Thoracic aorta (tissue), 2 donors: ENCODE results near the gene TRIM62. TPM values are rescaled to one million over a fixed set of nuclear protein-coding genes. Genes with fewer than 3 reads are reported as not detected.
"Not testable (repeated sequence)": the region's sequence is repeated elsewhere in the genome, so short reads cannot be mapped to it uniquely, and the experiment has no call there.

Source experiments
- ATAC-seq: fragments of 150-250 bp; one replicate; pipeline ENCODE4 v1.8.0; 2017; ENCODE audit warnings: low read depth; ENCODE audit not compliant: insufficient number of reproducible peaks, low FRiP score
- DNase-seq: peaks from one replicate; pipeline ENCODE4 v3.0.0-alpha.2; 2020; ENCODE audit warnings: low spot score
- H3K27ac ChIP-seq, 2 donors: fragments of 200-600 bp; sonication (generic); 1 replicate in 1 of 2; 2 replicates in 1 of 2; pipeline ENCODE4 v1.5.1; 2016; ENCODE audit warnings: mild to moderate bottlenecking in 2 of 2, moderate library complexity in 2 of 2
- H3K27me3 ChIP-seq: fragments of 200-600 bp; sonication (generic); replicated peaks from 2 replicates; pipeline ENCODE4 v1.6.0; 2016; ENCODE audit warnings: mild to moderate bottlenecking; ENCODE audit not compliant: insufficient read depth
- H3K36me3 ChIP-seq: fragments of 200-600 bp; sonication (generic); one replicate; pipeline ENCODE4 v1.5.1; 2016
- H3K4me1 ChIP-seq, 2 donors: fragments of 200-600 bp; sonication (generic); 1 replicate in 1 of 2; 2 replicates in 1 of 2; pipeline versions ENCODE4 v1.5.1 to v1.6.0; 2016; ENCODE audit warnings: low read depth in 2 of 2, mild to moderate bottlenecking in 1 of 2; ENCODE audit not compliant: control insufficient read depth in 1 of 2
- H3K4me3 ChIP-seq: fragments of 200-600 bp; sonication (generic); 2 replicates; pipeline ENCODE4 v1.5.1; 2016; ENCODE audit warnings: mild to moderate bottlenecking
- H3K9me3 ChIP-seq: fragments of 200-600 bp; sonication (generic); 2 replicates; pipeline ENCODE4 v1.5.1; 2016
- CTCF ChIP-seq: fragments of 200-600 bp; sonication (generic); IDR thresholded peaks from one replicate; pipeline ENCODE4 v1.5.1; 2019; ENCODE audit warnings: antibody characterized with exemption
- total RNA-seq, 2 donors: library from RNA; depleted of rRNA; stranded (reverse); fragments of >200 nt; gene quantifications; one replicate each; pipeline versions ENCODE4 v1.1.0 to v1.2.3, GENCODE V29; 2016

TRIM62 gene
- total RNA-seq, 2 donors from 2014 or later = 13.0 to 14.0 TPM

- ATAC-seq (no peak), DNase-seq (no peak)
- TF ChIP-seq CTCF = no peak
- Histone ChIP-seq H3K9me3 (no peaks in the 10 kb centered on the region), H3K27ac (no peak overlapping the region), H3K4me3 (no peak overlapping the region), H3K36me3 (no peaks in the 10 kb centered on the region), H3K27me3 (no peaks in the 10 kb centered on the region), H3K4me1 (no peaks in the 10 kb centered on the region)
Measured at GRCh38 chr1:33117440-33118085, 64.3 kb downstream of the TRIM62 start.

GRCh38 chr1:33111965-33112364, 69.9 kb downstream of the TRIM62 start:
- TF ChIP-seq CTCF = no peak
- DNase-seq (no peak), ATAC-seq (no peak)
- Histone ChIP-seq H3K27ac (no peak overlapping the region), H3K27me3 (no peaks in the 10 kb centered on the region), H3K9me3 (no peaks in the 10 kb centered on the region), H3K4me1 (no peaks in the 10 kb centered on the region), H3K4me3 (no peak overlapping the region), H3K36me3 (no peaks in the 10 kb centered on the region)

- Histone ChIP-seq H3K9me3 (no peaks in the 10 kb centered on the region), H3K27ac (no peak overlapping the region), H3K36me3 (no peaks in the 10 kb centered on the region), H3K4me3 (no peak overlapping the region), H3K27me3 (no peaks in the 10 kb centered on the region), H3K4me1 (no peaks in the 10 kb centered on the region)
- ATAC-seq (no peak), DNase-seq (no peak)
- TF ChIP-seq CTCF = no peak
Measured at GRCh38 chr1:33110477-33110876, 71.4 kb downstream of the TRIM62 start.

GRCh38 chr1:33100119-33100415, 81.8 kb downstream of the TRIM62 start:
- H3K36me3 ChIP-seq, H3K9me3 ChIP-seq, DNase-seq, ATAC-seq, H3K27ac ChIP-seq, H3K4me1 ChIP-seq, H3K27me3 ChIP-seq, H3K4me3 ChIP-seq: not testable (repeated sequence)

- no peaks in the 10 kb centered on the region for H3K4me1 ChIP-seq
- H3K4me3 ChIP-seq = no peak overlapping the region
- H3K27me3 ChIP-seq = no peaks in the 10 kb centered on the region
- DNase-seq (no peak), ATAC-seq (no peak)
- TF ChIP-seq CTCF = peak; percentile 10
- H3K36me3 ChIP-seq = no peaks in the 10 kb centered on the region
- H3K9me3 ChIP-seq = no peaks in the 10 kb centered on the region
- H3K27ac ChIP-seq = peak overlapping the region in 1 of 2 donors; percentile 5
Measured at GRCh38 chr1:33099290-33100118, 82.3 kb downstream of the TRIM62 start.
